Measurements from ENCODE around the gene PRKCA.
"Not testable (repeated sequence)": the region's sequence is repeated elsewhere in the genome, so short reads cannot be mapped to it uniquely, and the experiment has no call there.

PRKCA gene

DNA sequence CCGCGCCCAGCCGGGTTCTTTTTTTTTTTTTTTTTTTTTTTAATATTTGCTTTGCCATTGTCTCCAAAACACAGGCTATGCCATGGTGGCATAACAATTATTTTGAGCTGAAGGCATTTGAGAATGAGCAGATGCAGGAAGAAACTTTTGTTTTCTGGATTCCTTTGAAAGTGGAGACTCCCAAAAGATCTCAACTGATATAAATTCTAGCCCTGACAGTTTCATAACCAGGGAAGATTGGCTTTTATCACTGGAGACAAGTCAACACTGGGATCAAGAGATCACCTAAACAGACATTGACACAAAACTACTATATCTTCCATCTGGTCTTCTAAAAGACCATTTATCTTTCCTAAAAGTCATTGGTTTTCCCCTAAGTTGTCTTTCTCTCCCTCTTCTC, 10.1 kb upstream of the PRKCA start:
- DNase-seq: no peak

DNA sequence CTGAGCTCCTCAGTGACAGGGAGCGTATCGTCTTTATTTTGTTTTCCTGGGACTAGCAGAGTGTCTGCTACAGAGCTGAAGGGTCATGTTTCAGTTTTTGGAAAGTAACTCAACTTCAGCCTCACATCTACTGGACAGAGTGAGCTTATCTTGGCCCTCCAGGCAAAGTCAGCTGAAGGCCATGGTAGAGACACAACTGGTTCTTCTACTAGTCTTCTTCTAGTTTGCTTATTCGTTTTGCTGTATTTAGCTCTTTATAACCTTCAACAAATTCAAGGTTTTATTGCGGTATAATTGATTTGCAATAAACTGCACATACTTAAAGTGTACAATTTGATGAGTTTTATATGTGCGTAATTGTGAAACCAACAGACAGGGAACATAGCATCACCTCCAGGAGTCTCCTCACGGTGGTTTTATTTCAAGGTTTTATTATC, 6.1 kb upstream of the PRKCA start:
- no peak for DNase-seq

DNA sequence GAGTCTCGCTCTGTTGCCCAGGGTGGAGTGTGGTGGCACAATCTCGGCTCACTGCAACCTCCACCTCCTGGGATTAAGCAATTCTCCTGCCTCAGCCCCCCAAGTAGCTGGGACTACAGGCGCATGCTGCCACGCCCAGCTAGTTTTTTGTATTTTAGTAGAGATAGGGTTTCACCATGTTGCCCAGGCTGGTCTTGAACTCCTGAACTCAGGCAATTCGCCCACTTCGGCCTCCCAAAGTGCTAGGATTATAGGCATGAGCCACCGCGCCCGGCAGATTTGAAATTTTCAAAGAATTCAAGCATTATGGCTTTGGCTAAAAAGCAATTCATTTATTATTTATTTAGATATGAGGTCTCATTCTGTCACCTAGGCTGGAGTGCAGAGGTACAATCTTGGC, 5.0 kb upstream of the PRKCA start:
- not testable (repeated sequence) for DNase-seq

DNA sequence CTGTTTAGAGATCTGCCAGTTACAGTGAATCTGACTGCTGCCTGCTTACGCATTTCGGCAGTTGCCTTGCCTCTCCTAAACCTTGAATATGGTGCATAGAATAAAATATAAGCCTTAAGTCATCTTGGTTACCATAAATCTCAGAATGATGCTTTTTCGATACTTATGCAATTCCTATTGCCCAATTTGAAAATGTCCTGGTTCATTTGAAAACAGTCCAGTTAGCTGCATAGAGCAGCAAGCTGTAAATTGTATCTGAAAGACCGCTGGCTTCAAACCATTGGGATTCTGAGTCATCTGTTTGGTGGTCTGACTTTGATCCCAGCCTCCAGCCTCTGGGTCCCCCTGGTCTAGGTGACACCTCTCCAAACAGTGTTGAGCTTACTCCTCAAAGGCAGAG, 2.7 kb upstream of the PRKCA start:
- DNase-seq: no peak

DNA sequence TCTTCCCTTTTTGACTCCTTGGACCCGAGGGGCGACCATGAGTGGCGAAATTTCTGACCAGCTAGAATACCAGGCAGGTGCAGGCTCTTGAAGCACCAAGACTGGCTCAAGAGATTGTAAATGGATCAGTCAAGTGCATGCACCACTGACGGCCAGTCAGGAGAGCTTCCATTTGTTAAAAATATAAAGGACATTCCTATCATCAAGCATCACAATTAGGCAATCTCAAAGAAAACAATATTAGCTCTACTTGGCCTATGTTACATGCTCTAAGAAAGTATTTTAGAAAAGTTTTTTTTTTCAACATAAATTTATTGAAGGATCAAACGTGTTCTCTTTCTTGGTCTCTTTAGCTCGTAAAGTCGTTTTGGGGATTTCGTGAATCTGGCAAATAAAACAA, 1.5 kb upstream of the PRKCA start:
- DNase-seq: no peak

DNA sequence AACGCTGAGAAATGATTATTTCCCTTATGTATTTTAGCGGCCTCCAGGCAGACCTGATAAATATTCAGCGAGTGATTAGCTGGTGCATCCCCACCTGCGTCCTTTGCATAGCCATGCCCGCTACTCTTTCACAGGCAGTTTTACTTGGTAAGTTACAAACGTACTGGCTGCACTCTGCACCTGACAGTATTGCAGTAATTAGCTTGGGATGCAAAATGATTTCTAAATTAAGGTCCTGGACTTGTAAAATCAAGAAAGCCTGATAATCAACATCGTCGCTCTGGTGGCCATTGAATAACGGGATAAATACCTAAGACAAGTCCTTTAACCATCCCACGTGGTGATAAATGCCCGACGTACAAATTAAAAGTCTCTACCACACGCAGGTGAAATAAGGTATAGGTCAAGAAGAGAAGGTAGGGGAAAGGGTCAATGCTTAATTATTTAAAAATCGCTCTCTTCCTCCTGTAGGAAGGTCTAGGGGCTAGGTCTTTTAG, 998 bp upstream of the PRKCA start:
- DNase-seq: no peak

DNA sequence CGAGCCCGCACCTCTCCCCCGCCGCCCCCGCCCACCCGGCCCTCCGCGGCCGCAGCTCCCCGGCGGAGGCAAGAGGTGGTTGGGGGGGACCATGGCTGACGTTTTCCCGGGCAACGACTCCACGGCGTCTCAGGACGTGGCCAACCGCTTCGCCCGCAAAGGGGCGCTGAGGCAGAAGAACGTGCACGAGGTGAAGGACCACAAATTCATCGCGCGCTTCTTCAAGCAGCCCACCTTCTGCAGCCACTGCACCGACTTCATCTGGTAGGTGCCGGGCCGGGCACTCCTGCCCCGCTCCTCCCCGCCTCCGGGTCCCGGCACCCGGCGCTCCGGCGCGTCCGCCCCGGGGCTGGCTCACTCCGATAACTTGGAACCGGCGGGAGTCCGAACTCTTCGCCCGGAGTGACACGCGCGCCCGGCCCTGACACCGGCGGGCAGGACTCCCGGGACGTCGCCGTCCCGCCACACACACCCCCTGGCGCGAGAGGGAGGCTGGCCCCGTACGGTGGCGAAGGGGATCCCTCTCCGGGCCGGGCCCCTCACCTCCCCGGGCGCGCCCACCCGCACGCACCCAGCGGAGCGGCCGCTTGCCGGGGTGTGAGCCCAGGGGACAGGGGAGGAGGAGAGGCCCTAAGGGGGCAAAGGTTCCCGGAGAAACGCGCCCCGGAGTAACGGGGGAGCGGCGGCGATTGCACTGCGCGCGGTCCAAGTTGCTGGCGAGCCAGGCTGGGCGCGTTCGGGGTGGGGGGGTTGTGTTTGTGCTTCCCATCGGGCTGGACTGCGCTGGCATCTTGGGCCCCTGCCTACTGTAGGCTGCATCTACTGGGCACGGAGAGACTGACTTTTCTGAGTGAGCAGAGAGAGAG, 581 bp downstream of the PRKCA start:
- peak; percentile 52 for DNase-seq

DNA sequence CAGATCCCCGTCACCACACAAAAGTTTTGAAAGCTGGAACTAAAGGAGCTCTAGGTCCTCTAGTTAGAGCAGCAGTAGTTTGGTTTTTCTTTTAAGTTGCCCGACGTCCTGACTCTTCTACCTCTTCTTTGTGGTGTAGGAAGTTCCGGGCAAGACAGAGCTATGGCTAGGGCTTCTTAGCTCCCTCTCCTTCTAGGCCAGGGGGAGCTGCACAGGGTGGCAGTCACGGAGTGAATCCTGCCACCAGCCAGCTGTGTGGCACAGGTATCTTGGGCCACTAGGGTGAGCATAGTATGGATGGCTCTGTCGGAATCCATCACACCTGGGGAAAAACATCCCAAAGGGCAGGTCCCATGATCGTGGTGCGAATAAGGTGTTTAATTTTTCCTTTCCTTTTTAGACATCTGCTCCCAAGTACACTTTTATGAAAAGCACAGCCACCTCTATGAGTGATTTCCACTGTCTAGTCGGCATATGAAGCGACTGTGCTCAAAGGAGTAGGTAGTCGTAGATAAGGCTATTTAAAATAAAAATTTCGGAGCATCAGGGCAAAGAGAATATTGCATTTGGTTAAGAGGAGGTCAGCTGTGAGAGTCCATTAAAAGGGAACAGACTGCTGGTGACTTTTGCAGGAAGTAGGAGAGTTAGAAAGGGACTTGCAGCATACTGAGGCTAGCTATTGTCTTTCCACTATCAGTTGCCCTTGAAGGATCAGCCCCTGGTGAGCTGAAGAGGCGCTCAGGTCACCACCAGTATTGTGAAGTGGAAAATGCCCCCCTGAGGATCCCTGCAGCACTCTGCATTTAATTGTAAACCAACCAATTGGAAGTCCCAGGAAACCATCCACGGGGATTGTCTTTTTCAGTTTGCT, 2.1 kb downstream of the PRKCA start:
- peak; percentile 31 for DNase-seq

DNA sequence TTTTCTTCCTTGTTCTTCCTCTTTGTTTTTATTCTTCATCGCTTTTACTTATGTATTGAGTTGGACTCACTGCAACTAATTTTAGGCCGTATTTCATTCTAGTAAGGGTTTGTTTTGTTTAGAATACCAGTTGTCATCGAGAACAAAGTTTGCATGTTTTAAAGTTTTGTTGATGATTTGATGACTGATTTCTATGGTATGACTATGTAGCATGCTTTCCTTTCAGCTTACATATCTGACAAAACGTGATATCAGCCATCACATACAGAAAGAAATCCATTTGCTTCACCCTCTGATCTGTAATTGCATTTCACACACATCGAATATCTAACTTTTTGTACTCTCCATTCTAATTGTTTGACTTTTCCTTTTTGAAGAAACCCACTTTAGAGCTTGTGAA, 4.0 kb downstream of the PRKCA start:
- DNase-seq: no peak

DNA sequence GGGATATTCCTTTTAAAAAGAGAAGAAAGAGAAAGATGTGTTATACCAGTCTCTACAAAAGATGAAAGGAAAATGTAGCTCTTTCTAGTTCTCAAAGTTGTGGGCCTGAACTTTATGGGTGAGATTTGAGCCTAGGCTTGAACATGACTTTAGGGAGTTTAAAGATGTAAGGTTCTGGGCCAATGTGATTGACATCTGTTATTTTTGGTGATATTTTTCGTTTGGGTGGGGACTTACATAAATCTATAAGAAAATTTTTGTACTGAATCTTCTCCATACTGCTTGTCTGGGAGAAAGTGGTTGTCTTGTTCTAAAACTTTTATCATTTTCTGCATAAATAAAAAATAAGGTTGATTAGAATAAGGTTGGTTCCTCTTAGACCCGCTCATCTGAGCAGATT, 4.8 kb downstream of the PRKCA start:
- DNase-seq: no peak

DNA sequence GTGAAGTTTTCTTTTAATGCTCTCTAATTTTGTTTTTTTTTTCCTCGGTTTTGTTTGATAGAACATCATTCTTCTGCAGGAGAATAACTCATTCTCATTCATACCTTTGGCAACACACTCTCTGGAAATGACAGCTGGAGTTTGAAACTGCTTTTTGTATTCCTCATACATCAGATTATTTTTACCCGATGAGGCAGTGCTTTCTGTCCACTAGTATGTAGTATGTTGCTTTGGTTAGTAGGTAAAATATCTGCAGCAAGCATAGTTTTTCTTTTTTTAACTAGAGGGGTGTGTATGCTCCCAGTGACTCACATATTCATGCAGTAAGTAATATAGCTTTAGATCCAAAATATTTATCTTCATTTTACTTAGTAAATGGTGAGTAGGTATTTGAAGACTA, 6.4 kb downstream of the PRKCA start:
- no peak for DNase-seq

DNA sequence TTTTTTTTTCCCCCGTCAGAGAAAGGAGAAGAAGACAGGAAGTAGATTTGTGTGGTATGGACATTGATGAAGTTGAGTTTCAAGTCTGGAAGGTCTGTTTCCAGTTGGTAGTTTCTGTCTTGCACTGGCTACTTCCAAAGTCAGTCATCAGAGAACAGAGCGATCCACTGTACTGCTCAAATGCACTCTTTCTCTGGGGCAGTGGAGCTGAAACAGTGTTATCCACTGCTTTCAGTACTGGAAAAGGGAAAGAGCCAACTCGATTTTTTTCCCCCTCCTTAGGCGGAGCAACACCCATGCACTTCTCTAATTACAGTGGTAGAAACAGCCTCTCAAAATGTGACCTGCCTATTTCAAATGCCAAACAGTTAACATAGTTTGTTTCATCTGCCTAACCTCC, 7.4 kb downstream of the PRKCA start:
- no peak for DNase-seq

DNA sequence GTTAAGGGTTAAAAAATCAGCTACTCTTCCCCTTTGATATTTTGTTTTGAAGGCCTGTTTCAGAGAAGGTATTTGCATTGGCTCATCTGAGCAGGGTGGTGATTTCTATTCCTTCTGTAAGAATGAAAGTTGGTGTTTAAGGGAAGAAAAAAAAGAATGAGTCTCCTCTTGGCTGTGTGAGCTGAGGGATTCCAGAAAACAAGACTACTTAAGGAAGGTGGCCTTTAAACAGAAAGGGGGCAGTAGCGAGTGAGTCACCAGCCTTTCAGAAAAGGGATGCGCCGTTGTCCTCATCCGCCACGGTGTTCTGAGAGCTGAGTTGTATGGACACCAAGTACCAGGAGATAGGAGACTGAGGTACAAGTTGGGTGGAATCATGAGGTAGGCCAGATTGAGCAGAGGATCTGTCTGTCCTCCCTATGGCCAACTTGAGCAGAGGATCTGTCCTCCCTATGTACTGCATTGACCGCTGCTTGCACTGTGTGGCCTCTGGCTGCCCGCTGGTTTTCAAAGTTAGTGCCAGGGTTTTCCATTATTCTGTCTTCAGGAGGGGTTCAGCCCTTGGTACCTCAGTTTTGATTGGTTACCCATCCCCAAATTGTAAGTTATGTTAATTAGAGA, 8.2 kb downstream of the PRKCA start:
- DNase-seq: peak; percentile 25

DNA sequence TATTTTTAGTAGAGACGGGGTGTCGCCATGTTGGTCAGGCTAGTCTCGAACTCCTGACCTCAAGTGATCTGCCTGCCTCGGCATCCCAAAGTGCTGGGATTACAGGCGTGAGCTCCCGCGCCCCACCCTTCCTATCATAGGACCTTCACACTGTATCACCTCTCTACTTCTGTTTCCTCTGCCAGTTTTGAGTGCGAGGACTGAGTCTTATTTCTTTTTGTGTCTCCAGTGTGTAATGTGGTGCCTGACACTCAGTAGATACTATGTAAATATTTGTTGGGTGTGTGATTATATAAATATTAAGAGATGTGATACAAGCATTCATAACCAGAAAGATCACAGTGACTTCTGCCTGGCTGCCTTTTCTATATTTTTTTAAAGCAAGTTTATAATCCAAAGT, 10.5 kb downstream of the PRKCA start:
- DNase-seq: no peak

DNA sequence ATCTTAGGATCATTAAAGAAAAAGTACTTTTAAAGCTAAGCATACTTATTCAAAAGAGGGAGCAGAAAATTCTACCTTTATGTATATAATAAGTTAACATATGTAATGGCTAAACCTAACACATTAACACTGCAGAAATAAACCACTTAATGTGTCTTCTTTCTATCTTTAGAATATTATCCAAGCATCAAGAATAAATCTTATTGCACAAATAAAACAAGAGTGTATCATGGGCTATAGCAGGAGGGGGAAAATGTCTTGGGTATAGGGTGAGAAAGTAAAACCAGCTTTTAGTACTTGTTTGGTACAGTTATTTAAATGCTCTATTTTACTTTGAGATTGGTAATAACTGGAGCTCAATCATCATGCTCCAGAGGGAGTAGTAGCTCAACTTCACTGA, 10.9 kb downstream of the PRKCA start:
- DNase-seq: no peak

DNA sequence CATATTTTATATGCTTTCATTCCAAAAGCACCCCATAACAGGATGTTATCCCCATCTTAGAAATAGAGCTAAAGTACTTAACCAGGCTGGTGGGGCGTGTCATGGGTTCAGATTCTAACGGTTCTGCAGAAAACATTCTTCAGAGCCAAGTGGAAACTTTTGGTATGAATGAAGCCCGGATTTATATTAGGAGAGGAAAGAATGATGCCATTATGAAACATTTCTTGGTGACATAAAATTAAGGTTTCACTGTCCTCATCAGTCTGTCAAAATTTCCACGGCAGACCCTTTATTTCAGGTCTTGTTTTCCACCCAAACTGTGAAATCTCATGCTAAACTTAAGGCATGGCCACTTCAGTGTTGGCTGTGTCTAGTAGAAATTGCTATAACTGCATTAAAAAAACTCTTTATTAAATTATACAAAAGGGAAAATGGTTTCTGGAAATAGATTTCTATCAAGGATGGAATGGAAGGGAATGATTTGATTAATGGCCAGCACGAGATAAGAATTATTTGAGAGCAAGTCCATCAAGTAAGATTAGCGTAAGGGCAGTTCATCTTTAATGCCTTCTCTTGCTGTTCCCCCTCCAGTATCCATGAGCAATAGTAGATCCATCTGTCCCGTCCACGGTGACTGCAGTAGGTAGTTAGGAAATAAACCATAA, 11.7 kb downstream of the PRKCA start:
- DNase-seq: peak; percentile 52

DNA sequence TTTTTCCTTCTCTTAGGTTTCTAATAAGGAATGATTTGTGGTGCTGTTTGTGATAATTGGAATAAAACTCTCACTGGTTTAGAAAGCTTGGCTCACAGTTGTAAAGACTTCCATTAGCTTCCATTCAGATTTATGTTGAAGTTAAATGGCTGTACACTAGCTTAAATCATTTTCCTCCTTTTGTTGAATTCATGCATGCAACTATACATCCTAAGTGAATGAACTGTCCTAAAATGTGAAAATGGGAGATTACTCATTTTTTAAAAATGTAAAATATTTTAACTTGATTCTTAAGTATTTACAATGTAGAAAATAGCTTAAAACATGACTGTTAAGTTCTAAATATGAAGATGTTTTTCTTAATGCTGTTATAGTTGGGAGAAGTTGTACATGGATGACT, 15.2 kb downstream of the PRKCA start:
- no peak for DNase-seq

DNA sequence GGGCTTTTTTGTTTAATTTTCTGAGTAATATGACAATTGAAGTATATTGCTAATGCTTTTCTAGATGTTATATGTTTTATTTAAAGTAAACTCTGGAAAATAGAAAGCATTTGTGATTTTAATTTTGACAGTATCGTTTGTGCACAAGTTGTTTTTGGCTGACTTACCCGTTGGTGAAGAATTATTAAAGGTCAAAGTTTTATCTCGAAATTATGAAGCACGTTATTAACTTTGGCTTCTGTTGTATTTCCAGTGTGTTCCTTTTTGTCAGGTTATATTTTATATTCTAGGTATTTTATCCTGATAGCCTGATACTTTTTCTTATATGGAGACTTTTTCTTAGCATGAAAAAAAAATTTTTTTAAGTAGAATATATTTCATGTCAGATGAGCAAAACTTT, 16.8 kb downstream of the PRKCA start:
- DNase-seq: no peak

DNA sequence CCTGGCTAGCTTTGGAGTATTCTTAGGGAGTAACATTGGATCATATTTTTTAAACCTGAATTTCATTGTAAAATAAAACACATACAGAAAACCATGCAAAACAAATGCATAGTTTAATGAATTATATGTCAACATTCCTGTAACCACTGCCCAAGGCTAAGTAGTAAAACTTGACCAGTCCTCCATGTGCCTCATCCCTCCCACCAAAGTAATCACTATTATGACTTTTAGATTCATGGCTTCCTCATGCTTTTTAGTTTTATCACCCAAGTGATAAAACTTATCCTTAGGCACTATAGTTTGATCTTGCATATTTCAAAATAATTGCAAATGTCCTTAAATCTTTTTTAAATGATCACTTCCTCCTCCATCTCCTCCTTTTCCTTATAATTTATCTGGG, 20.4 kb downstream of the PRKCA start:
- no peak for DNase-seq

DNA sequence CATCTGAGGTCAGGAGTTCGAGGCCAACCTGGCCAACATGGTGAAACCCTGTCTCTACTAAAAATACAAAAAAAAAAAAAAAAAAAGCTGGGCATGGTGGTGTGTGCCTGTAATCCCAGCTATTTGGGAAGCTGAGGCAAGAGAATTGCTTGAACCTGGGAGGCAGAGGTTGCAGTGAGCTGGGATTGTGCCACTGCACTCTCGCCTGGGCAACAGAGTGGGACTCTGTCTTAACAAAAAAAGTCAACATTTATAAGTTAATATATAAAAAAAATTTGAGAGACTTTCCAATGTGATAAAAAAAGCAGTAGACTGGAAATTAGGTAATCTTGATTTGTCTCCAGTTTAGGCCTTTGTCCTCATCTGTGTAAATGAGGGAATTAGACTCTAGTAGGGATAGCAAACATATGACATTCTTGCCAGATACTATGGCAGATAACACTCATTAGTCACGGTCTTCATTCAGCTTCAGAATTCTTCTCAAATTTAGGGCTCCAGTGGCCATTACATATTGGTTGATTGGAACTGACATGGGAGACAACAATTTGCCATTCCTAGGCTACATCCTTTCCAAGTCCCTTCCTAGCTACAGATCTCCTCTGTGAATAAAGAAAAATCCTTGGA, 22.1 kb downstream of the PRKCA start:
- not testable (repeated sequence) for DNase-seq

DNA sequence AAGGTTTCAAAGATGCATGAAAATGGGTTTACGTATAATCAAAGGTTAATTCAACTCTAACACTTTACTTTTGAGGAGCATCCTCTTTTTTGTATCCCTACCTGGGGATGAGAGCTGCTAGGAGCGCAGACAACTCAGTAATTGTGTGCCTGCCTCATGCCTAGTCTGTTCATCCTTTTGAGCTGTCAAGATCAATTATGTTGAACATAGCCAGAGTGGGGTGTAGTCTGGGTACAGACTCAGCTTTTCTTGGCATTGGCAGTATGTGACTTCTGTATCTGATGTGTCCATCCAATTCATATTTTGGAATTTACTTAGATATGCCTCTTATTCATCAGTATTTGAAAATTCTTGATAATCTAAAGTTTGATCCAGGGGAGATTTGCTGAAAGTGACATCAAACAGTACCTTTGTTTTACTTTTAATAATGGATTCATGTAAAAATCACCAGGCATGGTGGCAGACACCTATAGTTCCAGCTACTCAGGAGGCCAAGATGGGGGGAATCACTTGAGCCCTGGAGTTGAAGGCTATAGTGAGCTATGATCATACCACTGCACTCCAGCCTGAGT, 24.1 kb downstream of the PRKCA start:
- no peak for DNase-seq

DNA sequence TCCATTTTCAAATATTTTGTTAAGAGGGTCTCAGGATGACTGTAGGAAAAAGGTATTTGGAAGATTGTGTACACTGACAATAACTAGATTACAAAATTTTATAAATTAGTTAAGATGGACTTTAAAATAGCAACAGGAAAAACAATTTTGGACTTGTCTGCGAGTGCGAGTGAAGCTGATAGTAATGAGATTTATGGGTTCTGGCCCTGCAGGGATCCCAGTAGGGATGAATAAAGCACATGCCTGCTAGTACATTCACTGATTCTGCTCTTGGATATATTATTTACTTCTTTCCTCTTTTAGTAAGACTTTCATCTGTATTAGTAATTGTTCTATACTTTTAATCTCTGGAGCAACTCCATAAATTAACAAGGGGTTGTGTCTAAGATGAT, 28.2 kb downstream of the PRKCA start:
- no peak for DNase-seq

All from activated naive CD4-positive, alpha-beta T cell treated with anti-CD3 and anti-CD28 coated beads, Interleukin-2, amount 50 U/mL, for 16 hours (primary cell).